Natural killer cell (primary cell): ENCODE results near the gene BZW2. TPM values are rescaled to one million over a fixed set of nuclear protein-coding genes. Genes with fewer than 3 reads are reported as not detected.

ENCODE experiments used
- ATAC-seq, 3 donors: fragments of 150-1000 bp in 2 of 3; fragments of 200-7000 bp in 1 of 3; cut with Tn5 transposase; 1 replicate in 1 of 3; 2 replicates in 2 of 3; pipeline ENCODE4 v1.10.0; 2021; ENCODE audit warnings: mild to moderate bottlenecking in 2 of 3, moderate library complexity in 2 of 3
- DNase-seq, 2 donors: peaks; one replicate each; pipeline versions ENCODE4 v3.0.0 to v3.0.0-alpha.2; 2013 to 2021; ENCODE audit warnings: mixed read lengths in 1 of 2
- H3K27ac ChIP-seq: one replicate; pipeline ENCODE4 v1.5.1; 2013; ENCODE audit warnings: mild to moderate bottlenecking, low read length
- H3K27me3 ChIP-seq: one replicate; pipeline ENCODE4 v1.6.1; 2013; ENCODE audit warnings: low read length; ENCODE audit not compliant: control insufficient read depth, insufficient read depth
- H3K36me3 ChIP-seq: one replicate; pipeline ENCODE4 v1.6.1; 2013; ENCODE audit warnings: low read length; ENCODE audit not compliant: control insufficient read depth, insufficient read depth
- H3K4me1 ChIP-seq: one replicate; pipeline ENCODE4 v1.6.1; 2013; ENCODE audit warnings: low read length; ENCODE audit not compliant: control insufficient read depth, insufficient read depth
- H3K4me3 ChIP-seq: one replicate; pipeline ENCODE4 v1.5.1; 2013; ENCODE audit warnings: low read length
- H3K9me3 ChIP-seq: one replicate; pipeline ENCODE4 v1.6.1; 2013; ENCODE audit warnings: low read length; ENCODE audit not compliant: control insufficient read depth, insufficient read depth
- H3K27ac Mint-ChIP-seq, 2 donors: one replicate each; pipeline ENCODE4 v1.8.0; 2022; ENCODE audit warnings: mild to moderate bottlenecking in 2 of 2, mixed read lengths in 2 of 2, moderate library complexity in 1 of 2
- H3K27me3 Mint-ChIP-seq, 2 donors: one replicate each; pipeline ENCODE4 v1.8.0; 2022; ENCODE audit warnings: low read depth in 2 of 2, mixed read lengths in 2 of 2
- H3K36me3 Mint-ChIP-seq: one replicate; pipeline ENCODE4 v1.8.0; 2022; ENCODE audit warnings: mixed read lengths
- H3K4me1 Mint-ChIP-seq, 2 donors: one replicate each; pipeline ENCODE4 v1.8.0; 2022; ENCODE audit warnings: mixed read lengths in 2 of 2
- H3K4me3 Mint-ChIP-seq: one replicate; pipeline ENCODE4 v1.8.0; 2022; ENCODE audit warnings: mild to moderate bottlenecking, moderate library complexity, mixed read lengths
- H3K9me3 Mint-ChIP-seq, 2 donors: one replicate each; pipeline ENCODE4 v1.8.0; 2022; ENCODE audit warnings: mixed read lengths in 2 of 2
- CTCF ChIP-seq: fragments of 200-600 bp; IDR thresholded peaks from one replicate; pipeline ENCODE4 v1.8.0; 2022; ENCODE audit warnings: antibody characterized with exemption
- intact Hi-C: fragments of 100-400 bp; cut with micrococcal nuclease; formaldehyde crosslinking; loops from one replicate; pipeline ENCODE4 v1.14.2; 2022
- total RNA-seq, 4 donors: library from RNA; stranded (reverse); fragments of 120-200 nt in 1 of 4; gene quantifications; one replicate each; pipeline versions ENCODE4 v1.2.3 to v1.2.4, GENCODE V29; 2013 to 2022

The BZW2 gene
- total RNA-seq, 3 donors from 2014 or later (not counting 1 experiment from before 2014, with no cell fraction given), result 15.3 to 21.0 (median 19.9) TPM

GRCh38 chr7:16755397-16755796 is 109.4 kb downstream of the BZW2 start:
- H3K27ac ChIP-seq, result no peak overlapping the region
- H3K36me3 ChIP-seq, result no peaks in the 10 kb centered on the region
- peaks cover 14% of the 10 kb centered on the region for H3K27me3 ChIP-seq
- H3K36me3 Mint-ChIP-seq, result no peaks in the 10 kb centered on the region
- peaks cover 0 to 16% of the 10 kb centered on the region in 2 donors for H3K27me3 Mint-ChIP-seq
- intact Hi-C loops, result no loop called here
- no peaks in the 10 kb centered on the region for H3K9me3 ChIP-seq
- H3K27ac Mint-ChIP-seq, result no peak overlapping the region
- no peak for ATAC-seq
- no peak for TF ChIP-seq CTCF
- H3K4me1 ChIP-seq, result peaks cover 18% of the 10 kb centered on the region
- peak overlapping the region; percentile 80 for H3K4me3 Mint-ChIP-seq
- DNase-seq, result no peak
- H3K4me1 Mint-ChIP-seq, result peaks cover 20 to 21% of the 10 kb centered on the region in 2 donors
- no peaks in the 10 kb centered on the region for H3K9me3 Mint-ChIP-seq
- H3K4me3 ChIP-seq, result no peak overlapping the region

Other genes with a start within 250 kb of the BZW2 start
- 1 to 10 TPM; 2.1 to 4.7 (median 2.5) TPM for gene CRPPA, start 224.6 kb upstream of the BZW2 start, total RNA-seq
- gene SOSTDC1, start 180.4 kb upstream of the BZW2 start, total RNA-seq, result not detected
- not detected for gene LRRC72, start 119.4 kb upstream of the BZW2 start, total RNA-seq
- 10 to 100 TPM; 15.5 to 21.4 (median 19.4) TPM for gene ANKMY2, start 427 bp upstream of the BZW2 start, total RNA-seq
- 1 to 10 TPM; 1.4 to 2.3 (median 1.8) TPM for gene TSPAN13, start 107.6 kb downstream of the BZW2 start, total RNA-seq
- gene AGR2, start 158.8 kb downstream of the BZW2 start, total RNA-seq, result not detected
- not detected for gene AGR3, start 235.8 kb downstream of the BZW2 start, total RNA-seq